RWPE1 (cell line): ENCODE data around the gene ALK.

ENCODE experiments used
- CTCF ChIA-PET: fragments of 350-600 bp; sonication (Branson Sonifier 250); formaldehyde crosslinking; extraction: SDS; loops from one replicate; lab custom pipeline; 2021; lab: Yijun Ruan, JAX
- POLR2A ChIA-PET: fragments of 400-600 bp; formaldehyde crosslinking; extraction: SDS; loops from one replicate; lab custom pipeline; 2020; ENCODE audit warnings: antibody characterized with exemption; ENCODE audit not compliant: low non-redundant PET; lab: Yijun Ruan, JAX
- DNase-seq: peaks from one replicate; pipeline ENCODE4 v3.0.0; 2012; ENCODE audit warnings: low spot score
- H3K27ac ChIP-seq: fragments of 450-650 bp; 2 replicates; pipeline ENCODE4 v1.5.1; 2017
- TF ChIP-seq, protein P1 (sequence below): fragments of 450-650 bp; conservative IDR thresholded peaks from 2 replicates; pipeline ENCODE4 v1.5.1; 2017; ENCODE audit warnings: low read depth, mild to moderate bottlenecking

Gene ALK

DNA sequence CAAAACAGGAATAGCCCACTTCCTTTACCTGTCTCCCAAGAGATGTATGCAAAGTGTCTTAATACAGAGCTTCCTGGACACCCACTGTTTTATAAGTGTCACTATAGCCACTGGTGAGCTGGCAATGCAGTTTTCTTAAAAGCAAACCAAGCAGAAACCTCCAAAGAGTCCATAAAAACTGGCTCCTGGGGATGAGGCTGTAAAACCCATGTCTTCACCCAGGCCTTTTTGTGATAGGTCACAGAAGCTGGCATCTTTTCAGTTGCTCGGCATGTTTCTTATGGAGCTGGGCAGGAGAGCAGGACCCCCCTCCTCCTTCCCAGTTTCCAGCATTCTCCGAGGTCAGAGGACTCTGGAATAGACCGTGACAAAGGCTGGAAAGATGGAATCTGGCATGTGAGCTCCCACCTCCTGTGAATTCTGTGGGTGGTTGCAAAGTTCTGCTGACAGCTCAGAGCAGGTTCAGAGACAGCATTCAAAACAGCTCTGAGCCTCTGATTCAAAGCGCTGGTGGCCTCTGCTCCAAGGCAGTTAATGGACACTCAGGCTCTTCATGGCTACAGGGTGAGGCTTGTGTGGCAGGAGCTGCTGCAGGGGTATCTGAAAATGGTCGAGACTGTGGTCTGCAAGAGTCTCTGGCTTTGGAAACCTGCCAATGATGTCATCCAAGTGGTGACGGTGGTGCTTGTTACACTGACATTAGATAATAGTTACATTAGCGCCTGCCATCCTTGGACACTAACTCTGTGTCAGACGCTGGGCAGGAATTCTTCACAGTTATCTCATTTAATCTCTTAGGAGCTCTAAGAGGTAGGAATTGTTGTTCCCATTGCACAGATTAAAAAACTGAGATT, 522.8 kb downstream of the ALK start:
- ChIA-PET CTCF (no interaction called here), POLR2A (no interaction called here)

DNA sequence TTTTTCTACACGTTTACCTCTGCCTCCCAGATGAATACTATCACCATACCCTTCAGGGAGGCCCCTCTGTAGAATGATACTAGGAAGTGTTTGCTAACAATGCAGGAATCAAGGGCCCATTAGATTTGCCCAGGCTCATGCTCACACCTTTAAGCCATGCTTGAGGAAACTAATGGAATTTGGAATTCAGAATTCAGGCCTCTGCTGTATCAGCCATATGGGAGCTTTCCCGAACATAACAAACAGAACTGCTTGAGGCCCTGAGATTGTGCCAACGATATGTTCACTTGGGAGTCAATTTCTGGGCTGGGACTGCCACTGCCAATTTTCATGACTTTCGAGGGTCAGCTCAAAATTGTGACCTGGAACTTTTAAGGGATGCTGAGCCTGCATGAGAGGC, 523.7 kb downstream of the ALK start:
- POLR2A ChIA-PET, result no interaction called here
- DNase-seq, result no peak
- H3K27ac ChIP-seq, result no peak overlapping the region
- CTCF ChIA-PET, result no interaction called here
- TF ChIP-seq, protein P1, sequence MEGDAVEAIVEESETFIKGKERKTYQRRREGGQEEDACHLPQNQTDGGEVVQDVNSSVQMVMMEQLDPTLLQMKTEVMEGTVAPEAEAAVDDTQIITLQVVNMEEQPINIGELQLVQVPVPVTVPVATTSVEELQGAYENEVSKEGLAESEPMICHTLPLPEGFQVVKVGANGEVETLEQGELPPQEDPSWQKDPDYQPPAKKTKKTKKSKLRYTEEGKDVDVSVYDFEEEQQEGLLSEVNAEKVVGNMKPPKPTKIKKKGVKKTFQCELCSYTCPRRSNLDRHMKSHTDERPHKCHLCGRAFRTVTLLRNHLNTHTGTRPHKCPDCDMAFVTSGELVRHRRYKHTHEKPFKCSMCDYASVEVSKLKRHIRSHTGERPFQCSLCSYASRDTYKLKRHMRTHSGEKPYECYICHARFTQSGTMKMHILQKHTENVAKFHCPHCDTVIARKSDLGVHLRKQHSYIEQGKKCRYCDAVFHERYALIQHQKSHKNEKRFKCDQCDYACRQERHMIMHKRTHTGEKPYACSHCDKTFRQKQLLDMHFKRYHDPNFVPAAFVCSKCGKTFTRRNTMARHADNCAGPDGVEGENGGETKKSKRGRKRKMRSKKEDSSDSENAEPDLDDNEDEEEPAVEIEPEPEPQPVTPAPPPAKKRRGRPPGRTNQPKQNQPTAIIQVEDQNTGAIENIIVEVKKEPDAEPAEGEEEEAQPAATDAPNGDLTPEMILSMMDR, result no peak

More for the DNA sequence above, 522.8 kb downstream of the ALK start:
- H3K27ac ChIP-seq, result no peak overlapping the region
- DNase-seq, result no peak
- TF ChIP-seq, protein P1, result no peak

DNA sequence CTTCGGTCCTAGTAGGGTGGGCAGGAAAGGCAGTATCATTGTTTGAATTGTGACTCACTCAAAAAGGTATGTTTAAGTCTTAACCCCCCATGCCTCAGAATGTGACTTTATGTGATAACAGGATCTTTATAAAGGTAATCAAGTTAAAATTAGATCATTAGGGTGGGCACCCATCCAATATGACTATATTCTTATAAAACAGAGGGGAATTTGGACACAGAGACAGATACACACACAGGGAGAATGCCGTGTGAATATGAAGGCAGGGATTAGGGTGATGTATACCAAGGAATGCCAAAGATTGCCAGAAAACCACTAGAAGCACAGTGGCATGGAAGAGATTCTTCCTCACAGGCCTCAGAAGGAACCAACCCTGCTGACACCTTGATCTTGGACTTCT, 524.3 kb downstream of the ALK start:
- ChIA-PET CTCF (no interaction called here), POLR2A (no interaction called here)
- no peak for DNase-seq
- H3K27ac ChIP-seq, result no peak overlapping the region
- TF ChIP-seq, protein P1, result no peak

DNA sequence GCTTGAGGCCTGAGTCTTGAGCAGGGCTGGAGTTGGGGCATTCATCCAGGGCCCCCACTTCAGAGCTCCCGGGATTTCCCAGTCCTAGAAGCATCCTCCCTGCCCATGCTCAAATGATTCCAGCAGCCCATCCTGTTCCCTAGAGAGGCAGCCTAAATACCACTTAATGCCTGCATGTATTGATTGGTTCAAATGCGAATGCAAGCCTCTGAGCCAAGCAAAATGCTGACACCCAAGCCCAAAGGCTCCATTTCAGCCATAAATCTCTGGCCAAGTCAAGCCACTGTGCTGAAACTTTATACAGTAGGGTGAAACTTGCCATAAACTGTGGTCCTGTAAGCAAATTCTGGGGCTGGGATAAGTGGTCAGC, 526.4 kb downstream of the ALK start:
- H3K27ac ChIP-seq, result no peak overlapping the region
- no peak for DNase-seq
- CTCF ChIA-PET, result no interaction called here
- POLR2A ChIA-PET, result no interaction called here
- TF ChIP-seq, protein P1, result no peak

DNA sequence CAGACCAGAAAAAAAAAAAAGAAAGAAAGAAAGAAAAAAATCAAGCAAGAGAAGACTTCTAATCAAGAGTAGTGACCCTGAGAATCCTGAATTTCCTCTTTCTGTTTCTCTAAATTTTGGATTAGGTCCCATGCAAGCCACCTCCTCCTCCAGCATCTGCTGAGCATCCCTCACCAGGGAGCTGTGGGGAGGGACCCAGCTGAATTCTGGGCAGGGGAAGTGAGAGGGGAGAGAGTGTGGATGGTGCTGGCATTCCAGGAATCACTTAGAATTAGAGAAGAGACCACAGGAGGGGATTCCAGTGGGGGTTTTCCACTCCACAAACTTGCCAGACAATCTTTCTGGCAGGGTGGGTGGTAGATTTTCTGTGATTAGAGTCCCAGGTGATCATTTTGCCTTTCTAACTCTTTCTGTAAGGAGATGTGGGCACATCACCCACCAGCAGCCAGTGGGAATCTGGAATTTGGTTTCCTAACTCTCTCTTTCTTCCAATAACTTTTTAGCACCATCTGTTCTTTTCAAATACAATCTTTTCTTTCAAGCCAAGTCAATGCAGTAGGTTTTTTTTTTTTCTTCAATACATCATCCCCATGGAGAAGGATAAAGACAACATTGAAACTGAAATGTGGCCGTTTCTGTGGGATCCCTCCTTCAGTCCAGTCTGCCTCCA, 526.9 kb downstream of the ALK start:
- CTCF ChIA-PET, result no interaction called here
- TF ChIP-seq, protein P1, result no peak
- no peak overlapping the region for H3K27ac ChIP-seq
- POLR2A ChIA-PET, result no interaction called here
- no peak for DNase-seq

DNA sequence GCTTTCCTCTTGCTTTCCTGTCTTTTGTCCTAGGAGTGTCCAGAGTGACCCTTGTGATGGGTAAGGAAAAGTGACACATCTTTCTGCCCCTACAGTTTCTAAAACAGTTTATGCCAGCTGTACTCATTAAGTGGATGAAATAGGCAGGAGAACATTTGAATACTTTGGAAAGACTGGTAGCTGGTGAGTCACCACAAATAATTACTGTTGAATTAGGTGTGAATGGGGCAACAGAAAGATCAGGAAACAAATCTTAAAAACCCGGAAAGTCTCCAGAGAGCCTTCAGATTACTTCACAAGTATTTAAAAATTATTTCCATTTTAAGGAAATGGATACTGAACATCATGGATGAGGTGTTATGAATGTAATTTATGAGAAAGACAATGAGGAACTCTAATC, 527.7 kb downstream of the ALK start:
- TF ChIP-seq, protein P1, result no peak
- H3K27ac ChIP-seq, result no peak overlapping the region
- ChIA-PET CTCF (no interaction called here), POLR2A (no interaction called here)
- DNase-seq, result no peak
